Measurements from ENCODE around the gene DOCK9. TPM values are rescaled to one million over a fixed set of nuclear protein-coding genes. Genes with fewer than 3 reads are reported as not detected.

The DOCK9 gene
- total RNA-seq, 2 experiments from 2014 or later: 129 to 132 TPM

DNA sequence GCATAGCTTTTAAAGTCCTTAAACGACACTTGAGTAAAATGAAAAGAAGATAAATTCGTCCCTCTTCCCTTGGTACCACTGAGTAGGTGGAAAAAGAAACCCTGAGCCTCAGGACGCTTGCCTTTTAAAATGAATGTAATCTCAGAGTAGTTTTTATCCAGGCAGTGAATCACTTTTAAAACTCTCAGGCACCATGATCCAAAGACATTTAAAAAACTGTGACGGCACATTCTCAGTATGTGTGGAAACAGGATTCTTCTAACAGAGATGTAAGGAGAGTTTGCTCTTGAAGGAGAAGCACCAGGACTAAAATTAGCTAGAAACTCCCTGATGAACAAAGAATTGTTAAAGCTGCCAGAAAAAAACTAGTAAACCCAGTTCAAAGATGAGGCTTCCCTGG is 119.7 kb downstream of the DOCK9 start:
- H3K4me3 Mint-ChIP-seq: no peak overlapping the region
- H3K4me1 Mint-ChIP-seq: peaks cover 18% of the 10 kb centered on the region
- peaks cover 87% of the 10 kb centered on the region for H3K36me3 Mint-ChIP-seq (ENCODE audit: low read depth)
- CTCF ChIA-PET: interaction anchor here (1.1 kb wide), 1 partner anchor 15 kb away, joined by 3 read pairs; no protein-coding TSS in a partner anchor
- H3K9me3 Mint-ChIP-seq: no peaks in the 10 kb centered on the region
- H3K27me3 Mint-ChIP-seq: no peaks in the 10 kb centered on the region
- DNase-seq: no peak
- H3K27ac Mint-ChIP-seq: no peak overlapping the region
- POLR2A ChIA-PET: no interaction called here

DNA sequence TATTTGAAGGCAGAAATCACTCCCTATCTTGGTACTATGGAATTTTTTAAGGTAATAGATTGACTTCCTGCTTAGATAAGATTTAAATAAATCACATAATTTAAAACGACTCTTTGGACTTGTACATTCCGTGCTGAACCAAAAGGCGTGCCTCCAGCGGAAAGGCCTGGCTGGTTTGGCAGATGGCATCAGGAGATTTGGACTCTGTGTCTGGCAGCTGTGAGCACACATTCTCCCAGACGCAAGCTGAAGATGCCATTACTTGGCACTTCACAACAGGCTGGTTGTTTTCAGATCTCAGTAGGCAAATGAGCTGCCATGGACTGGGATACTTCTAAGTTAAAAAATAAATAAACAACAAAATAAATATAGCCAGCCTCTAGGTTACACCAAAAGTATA is 120.9 kb downstream of the DOCK9 start:
- Mint-ChIP-seq H3K4me3 (no peak overlapping the region), H3K4me1 (peaks cover 24% of the 10 kb centered on the region), H3K9me3 (no peaks in the 10 kb centered on the region), H3K27ac (no peak overlapping the region), H3K27me3 (no peaks in the 10 kb centered on the region), H3K36me3 (ENCODE audit: low read depth) (peaks cover 83% of the 10 kb centered on the region)
- CTCF ChIA-PET: no interaction called here
- POLR2A ChIA-PET: no interaction called here
- DNase-seq: no peak

GRCh38 chr13:98854448-98854847 is 123.4 kb downstream of the DOCK9 start:
- CTCF ChIA-PET: interaction anchor here (1.2 to 1.6 kb wide), 2 partner anchors 15 to 21 kb away, joined by 4 to 7 read pairs; no protein-coding TSS in a partner anchor
- Mint-ChIP-seq H3K27ac (no peak overlapping the region), H3K4me1 (peaks cover 24% of the 10 kb centered on the region), H3K9me3 (no peaks in the 10 kb centered on the region), H3K4me3 (no peak overlapping the region), H3K36me3 (ENCODE audit: low read depth) (peaks cover 65% of the 10 kb centered on the region), H3K27me3 (no peaks in the 10 kb centered on the region)
- POLR2A ChIA-PET: no interaction called here
- no peak for DNase-seq

GRCh38 chr13:98853771-98854221 is 124.1 kb downstream of the DOCK9 start:
- ChIA-PET CTCF (interaction anchor here (0.8 to 1.2 kb wide), 3 partner anchors 12 to 16 kb away, joined by 3 read pairs; no protein-coding TSS in a partner anchor), POLR2A (no interaction called here)
- H3K27ac Mint-ChIP-seq: peak overlapping the region; percentile 56
- H3K36me3 Mint-ChIP-seq (ENCODE audit: low read depth): peaks cover 59% of the 10 kb centered on the region
- peak; percentile 64 for DNase-seq
- H3K27me3 Mint-ChIP-seq: no peaks in the 10 kb centered on the region
- H3K4me1 Mint-ChIP-seq: peaks cover 24% of the 10 kb centered on the region
- H3K9me3 Mint-ChIP-seq: no peaks in the 10 kb centered on the region
- no peak overlapping the region for H3K4me3 Mint-ChIP-seq

DNA sequence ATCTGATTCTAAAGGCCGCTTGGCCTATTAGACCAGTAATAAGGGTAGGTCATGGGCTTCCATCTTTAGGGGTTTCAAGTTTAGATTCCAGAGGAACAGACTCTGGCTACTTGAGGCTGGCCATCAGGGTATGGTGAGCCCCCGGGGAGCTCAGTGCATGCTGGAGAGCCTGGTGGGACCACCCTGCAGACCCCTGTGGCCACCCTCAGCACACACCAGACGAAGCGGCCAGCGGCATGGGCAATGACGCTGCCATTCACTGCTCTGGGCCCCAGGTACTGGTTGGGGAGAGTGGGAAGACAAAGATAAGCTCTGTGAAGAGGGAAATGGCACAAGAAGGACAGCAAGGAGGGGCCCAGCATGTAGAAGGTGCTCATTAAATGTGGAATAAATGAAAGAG is 126.6 kb downstream of the DOCK9 start:
- Mint-ChIP-seq H3K4me3 (no peak overlapping the region), H3K36me3 (ENCODE audit: low read depth) (peaks cover 51% of the 10 kb centered on the region), H3K27ac (no peak overlapping the region), H3K4me1 (peaks cover 24% of the 10 kb centered on the region), H3K27me3 (no peaks in the 10 kb centered on the region), H3K9me3 (no peaks in the 10 kb centered on the region)
- CTCF ChIA-PET: interaction anchor here (1.9 kb wide), 1 partner anchor 11 kb away, joined by 6 read pairs; no protein-coding TSS in a partner anchor
- POLR2A ChIA-PET: no interaction called here
- DNase-seq: no peak

- ChIA-PET POLR2A (interaction anchor here (0.7 kb wide), 1 partner anchor 70 kb away, joined by 3 read pairs; no protein-coding TSS in a partner anchor), CTCF (interaction anchor here (0.8 to 1.0 kb wide), 2 partner anchors 9 to 15 kb away, joined by 3 to 4 read pairs; no protein-coding TSS in a partner anchor)
- Mint-ChIP-seq H3K9me3 (no peaks in the 10 kb centered on the region), H3K4me1 (peaks cover 12% of the 10 kb centered on the region), H3K27me3 (no peaks in the 10 kb centered on the region), H3K36me3 (ENCODE audit: low read depth) (peaks cover 44% of the 10 kb centered on the region), H3K27ac (no peak overlapping the region), H3K4me3 (no peak overlapping the region)
- DNase-seq: no peak
Observed at GRCh38 chr13:98848746-98849145, 129.1 kb downstream of the DOCK9 start.

GRCh38 chr13:98847780-98848179 is 130.1 kb downstream of the DOCK9 start:
- Mint-ChIP-seq H3K27ac (no peak overlapping the region), H3K4me1 (peaks cover 7% of the 10 kb centered on the region), H3K4me3 (no peak overlapping the region), H3K27me3 (no peaks in the 10 kb centered on the region), H3K9me3 (no peaks in the 10 kb centered on the region), H3K36me3 (ENCODE audit: low read depth) (peaks cover 43% of the 10 kb centered on the region)
- no peak for DNase-seq
- CTCF ChIA-PET: no interaction called here
- POLR2A ChIA-PET: no interaction called here

DNA sequence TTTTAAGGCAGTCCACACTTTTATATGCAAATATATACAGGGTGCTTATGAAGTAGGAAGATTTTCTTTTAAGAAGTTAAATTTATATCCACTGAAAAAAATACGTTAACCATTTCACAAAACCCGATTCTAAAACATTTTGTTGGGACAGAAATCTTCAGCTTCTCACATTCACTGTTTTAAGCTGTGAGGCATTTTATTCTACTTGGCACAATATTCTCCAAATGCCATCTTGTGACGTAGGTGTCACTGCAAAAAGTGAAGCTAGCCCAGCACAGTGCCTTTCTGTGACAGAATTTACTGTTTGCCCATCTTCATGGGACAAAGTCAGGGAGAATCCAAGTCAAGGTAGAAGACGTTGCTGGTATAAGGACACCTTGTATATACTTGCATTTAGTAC is 130.9 kb downstream of the DOCK9 start:
- Mint-ChIP-seq H3K4me1 (peaks cover 3% of the 10 kb centered on the region), H3K27me3 (no peaks in the 10 kb centered on the region), H3K4me3 (no peak overlapping the region), H3K36me3 (ENCODE audit: low read depth) (peaks cover 41% of the 10 kb centered on the region), H3K9me3 (no peaks in the 10 kb centered on the region), H3K27ac (no peak overlapping the region)
- DNase-seq: no peak
- ChIA-PET POLR2A (no interaction called here), CTCF (no interaction called here)

- ChIA-PET CTCF (no interaction called here), POLR2A (no interaction called here)
- no peak for DNase-seq
- H3K4me3 Mint-ChIP-seq: no peak overlapping the region
- peaks cover 39% of the 10 kb centered on the region for H3K36me3 Mint-ChIP-seq (ENCODE audit: low read depth)
- no peak overlapping the region for H3K27ac Mint-ChIP-seq
- H3K27me3 Mint-ChIP-seq: no peaks in the 10 kb centered on the region
- peaks cover 3% of the 10 kb centered on the region for H3K4me1 Mint-ChIP-seq
- H3K9me3 Mint-ChIP-seq: no peaks in the 10 kb centered on the region
Observed at GRCh38 chr13:98846521-98846920, 131.3 kb downstream of the DOCK9 start.

DNA sequence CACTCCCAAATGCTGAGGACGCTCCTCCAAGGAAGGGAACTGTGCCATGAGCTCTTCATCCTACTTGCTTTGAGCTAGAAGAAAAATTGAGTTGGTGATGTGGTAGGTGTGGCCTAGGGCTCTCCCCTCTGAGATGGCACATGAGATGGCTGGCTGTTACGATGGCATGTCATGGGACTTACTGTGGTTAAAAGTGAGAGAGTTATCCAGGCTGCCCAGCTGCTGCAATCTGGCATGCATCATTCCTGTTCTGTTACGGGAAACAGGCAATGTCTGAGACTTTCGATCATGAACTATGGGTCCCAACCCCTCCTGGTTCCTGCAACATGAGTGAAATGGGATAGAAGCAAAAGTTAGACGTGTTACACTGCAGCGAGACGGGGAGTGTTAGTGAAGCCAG is 132.1 kb downstream of the DOCK9 start:
- CTCF ChIA-PET: no interaction called here
- no peaks in the 10 kb centered on the region for H3K27me3 Mint-ChIP-seq
- POLR2A ChIA-PET: no interaction called here
- no peak for DNase-seq
- H3K36me3 Mint-ChIP-seq (ENCODE audit: low read depth): peaks cover 34% of the 10 kb centered on the region
- no peak overlapping the region for H3K27ac Mint-ChIP-seq
- no peaks in the 10 kb centered on the region for H3K9me3 Mint-ChIP-seq
- H3K4me1 Mint-ChIP-seq: peaks cover 3% of the 10 kb centered on the region
- H3K4me3 Mint-ChIP-seq: no peak overlapping the region

DNA sequence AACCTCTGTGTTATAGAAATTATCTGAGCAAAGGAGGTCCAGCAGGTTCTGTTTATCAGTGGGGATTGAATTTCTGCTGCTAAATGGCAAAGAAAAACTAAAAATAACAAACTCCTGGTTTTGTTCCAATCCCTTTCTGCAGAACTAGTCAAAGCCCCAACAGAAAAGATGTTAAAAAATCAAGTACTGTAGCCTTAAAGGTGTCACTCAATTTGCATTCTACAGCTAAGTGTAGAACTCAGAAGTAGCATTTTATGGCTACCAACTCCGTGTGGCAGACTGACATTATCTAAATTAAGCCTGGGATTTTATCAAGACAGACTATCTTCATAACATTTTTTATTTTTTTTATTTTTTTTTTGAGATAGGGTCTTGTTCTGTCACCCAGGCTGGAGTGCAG is 133.8 kb downstream of the DOCK9 start:
- H3K27me3 Mint-ChIP-seq: no peaks in the 10 kb centered on the region
- H3K36me3 Mint-ChIP-seq (ENCODE audit: low read depth): peaks cover 34% of the 10 kb centered on the region
- no peak overlapping the region for H3K4me3 Mint-ChIP-seq
- no peak for DNase-seq
- H3K9me3 Mint-ChIP-seq: no peaks in the 10 kb centered on the region
- POLR2A ChIA-PET: no interaction called here
- CTCF ChIA-PET: interaction anchor here (0.7 to 1.9 kb wide), 4 partner anchors 15 to 744 kb away, joined by 3 to 4 read pairs (median 4); no protein-coding TSS in a partner anchor
- no peak overlapping the region for H3K27ac Mint-ChIP-seq
- H3K4me1 Mint-ChIP-seq: peaks cover 3% of the 10 kb centered on the region

GRCh38 chr13:98843482-98843877 is 134.4 kb downstream of the DOCK9 start:
- Mint-ChIP-seq H3K36me3 (ENCODE audit: low read depth) (peaks cover 35% of the 10 kb centered on the region), H3K27ac (no peak overlapping the region), H3K27me3 (no peaks in the 10 kb centered on the region), H3K9me3 (no peaks in the 10 kb centered on the region), H3K4me1 (peaks cover 3% of the 10 kb centered on the region), H3K4me3 (no peak overlapping the region)
- ChIA-PET POLR2A (no interaction called here), CTCF (interaction anchor here (0.7 to 1.9 kb wide), 7 partner anchors 15 to 744 kb away, joined by 3 to 4 read pairs (median 3); no protein-coding TSS in a partner anchor)
- DNase-seq: no peak

GRCh38 chr13:98842858-98843481 is 134.9 kb downstream of the DOCK9 start:
- peak; percentile 71 for DNase-seq
- Mint-ChIP-seq H3K4me1 (peaks cover 3% of the 10 kb centered on the region), H3K4me3 (no peak overlapping the region), H3K36me3 (ENCODE audit: low read depth) (peaks cover 32% of the 10 kb centered on the region), H3K27me3 (no peaks in the 10 kb centered on the region), H3K9me3 (no peaks in the 10 kb centered on the region), H3K27ac (no peak overlapping the region)
- CTCF ChIA-PET: interaction anchor here (0.6 to 1.9 kb wide), 6 partner anchors 15 to 26 kb away, joined by 3 to 4 read pairs (median 3); no protein-coding TSS in a partner anchor
- POLR2A ChIA-PET: no interaction called here
